Measurements from ENCODE around the gene CALN1. TPM values are rescaled to one million over a fixed set of nuclear protein-coding genes. Genes with fewer than 3 reads are reported as not detected.

The CALN1 gene
- total RNA-seq, 1 donor = not detected

GRCh38 chr7:72140566-72140965 is 271.6 kb downstream of the CALN1 start:
- TF ChIP-seq CTCF (IDR thresholded peaks at IDR 0.05; ENCODE audit: insufficient read depth, low read length) = no peak
- H3K4me3 ChIP-seq (ENCODE audit: low read depth, low read length) = no peak overlapping the region
- DNase-seq (ENCODE audit: low read depth) = no peak

GRCh38 chr7:72127136-72127535 is 285.0 kb downstream of the CALN1 start:
- no peak for TF ChIP-seq CTCF (IDR thresholded peaks at IDR 0.05; ENCODE audit: insufficient read depth, low read length)
- no peak overlapping the region for H3K4me3 ChIP-seq (ENCODE audit: low read depth, low read length)
- no peak for DNase-seq (ENCODE audit: low read depth)

- TF ChIP-seq CTCF (IDR thresholded peaks at IDR 0.05; ENCODE audit: insufficient read depth, low read length) = no peak
These were observed 288.2 kb downstream of the CALN1 start for GRCh38 chr7:72123913-72124312.

GRCh38 chr7:72118366-72118765 is 293.8 kb downstream of the CALN1 start:
- no peak for DNase-seq (ENCODE audit: low read depth)
- TF ChIP-seq CTCF (IDR thresholded peaks at IDR 0.05; ENCODE audit: insufficient read depth, low read length) = no peak
- no peak overlapping the region for H3K4me3 ChIP-seq (ENCODE audit: low read depth, low read length)

More at GRCh38 chr7:72123913-72124312, 288.2 kb downstream of the CALN1 start:
- H3K4me3 ChIP-seq (ENCODE audit: low read depth, low read length) = no peak overlapping the region
- no peak for DNase-seq (ENCODE audit: low read depth)

GRCh38 chr7:72114129-72114528 is 298.0 kb downstream of the CALN1 start:
- H3K4me3 ChIP-seq (ENCODE audit: low read depth, low read length) = no peak overlapping the region
- no peak for TF ChIP-seq CTCF (IDR thresholded peaks at IDR 0.05; ENCODE audit: insufficient read depth, low read length)
- no peak for DNase-seq (ENCODE audit: low read depth)

GRCh38 chr7:72112992-72113391 is 299.1 kb downstream of the CALN1 start:
- no peak for TF ChIP-seq CTCF (IDR thresholded peaks at IDR 0.05; ENCODE audit: insufficient read depth, low read length)
- no peak for DNase-seq (ENCODE audit: low read depth)
- no peak overlapping the region for H3K4me3 ChIP-seq (ENCODE audit: low read depth, low read length)

- TF ChIP-seq CTCF (IDR thresholded peaks at IDR 0.05; ENCODE audit: insufficient read depth, low read length) = no peak
- DNase-seq (ENCODE audit: low read depth) = no peak
These were observed 299.6 kb downstream of the CALN1 start for GRCh38 chr7:72112530-72112929.

More at GRCh38 chr7:72112530-72112929, 299.6 kb downstream of the CALN1 start:
- H3K4me3 ChIP-seq (ENCODE audit: low read depth, low read length) = no peak overlapping the region

Data from fibroblast of the aortic adventitia (primary cell).